SK-N-SH treated with all-trans-retinoic acid at 6 μM for 48 hours (cell line): ENCODE results near the gene INPP5E.

Source experiments
- CREB5 ChIP-seq: fragments of 250-450 bp; sonication (Bioruptor Pico); IDR thresholded peaks from 2 replicates; pipeline ENCODE4 v1.5.1; 2020; ENCODE audit warnings: low read depth, mild to moderate bottlenecking, moderate library complexity
- ESRRG ChIP-seq: fragments of 250-450 bp; sonication (Bioruptor Pico); IDR thresholded peaks from 2 replicates; pipeline ENCODE4 v1.6.1; 2021; ENCODE audit warnings: mild to moderate bottlenecking
- OSR1 ChIP-seq: fragments of 250-450 bp; sonication (Bioruptor Pico); IDR thresholded peaks from 2 replicates; pipeline ENCODE4 v1.8.0; 2022; ENCODE audit warnings: moderate library complexity, mild to moderate bottlenecking, inconsistent platforms
- RARB ChIP-seq: fragments of 250-450 bp; sonication (Bioruptor Pico); IDR thresholded peaks from 2 replicates; pipeline ENCODE4 v1.8.0; 2021; ENCODE audit warnings: mild to moderate bottlenecking, moderate library complexity
- TOX ChIP-seq: fragments of 250-450 bp; sonication (Bioruptor Pico); IDR thresholded peaks from 2 replicates; pipeline ENCODE4 v1.8.0; 2021; ENCODE audit warnings: mild to moderate bottlenecking, moderate library complexity, borderline replicate concordance
- ZC3H10 ChIP-seq: fragments of 250-450 bp; sonication (Bioruptor Pico); IDR thresholded peaks from 2 replicates; pipeline ENCODE4 v1.5.1; 2021; ENCODE audit warnings: mild to moderate bottlenecking, moderate library complexity
- ZFP3 ChIP-seq: fragments of 250-450 bp; sonication (Bioruptor Pico); IDR thresholded peaks from 2 replicates; pipeline ENCODE4 v1.5.0; 2020; ENCODE audit warnings: mild to moderate bottlenecking, moderate library complexity
- ZNF565 ChIP-seq: fragments of 450-650 bp; formaldehyde crosslinking; conservative IDR thresholded peaks from 2 replicates; pipeline ENCODE4 v1.5.0; 2020; ENCODE audit warnings: low read depth, mild to moderate bottlenecking, moderate library complexity
- ZNF70 ChIP-seq: fragments of 450-650 bp; formaldehyde crosslinking; IDR thresholded peaks from 2 replicates; pipeline ENCODE4 v1.5.0; 2020; ENCODE audit warnings: mild to moderate bottlenecking, moderate library complexity
- TF ChIP-seq, protein P1 (sequence below): fragments of 250-450 bp; sonication (Bioruptor Pico); IDR thresholded peaks from 2 replicates; pipeline ENCODE4 v1.8.0; 2020; ENCODE audit warnings: mild to moderate bottlenecking, moderate library complexity, borderline replicate concordance
- TF ChIP-seq, protein P2 (sequence below): fragments of 250-450 bp; sonication (Bioruptor Pico); IDR thresholded peaks from 2 replicates; pipeline ENCODE4 v1.5.0; 2020; ENCODE audit warnings: mild to moderate bottlenecking, moderate library complexity

DNA sequence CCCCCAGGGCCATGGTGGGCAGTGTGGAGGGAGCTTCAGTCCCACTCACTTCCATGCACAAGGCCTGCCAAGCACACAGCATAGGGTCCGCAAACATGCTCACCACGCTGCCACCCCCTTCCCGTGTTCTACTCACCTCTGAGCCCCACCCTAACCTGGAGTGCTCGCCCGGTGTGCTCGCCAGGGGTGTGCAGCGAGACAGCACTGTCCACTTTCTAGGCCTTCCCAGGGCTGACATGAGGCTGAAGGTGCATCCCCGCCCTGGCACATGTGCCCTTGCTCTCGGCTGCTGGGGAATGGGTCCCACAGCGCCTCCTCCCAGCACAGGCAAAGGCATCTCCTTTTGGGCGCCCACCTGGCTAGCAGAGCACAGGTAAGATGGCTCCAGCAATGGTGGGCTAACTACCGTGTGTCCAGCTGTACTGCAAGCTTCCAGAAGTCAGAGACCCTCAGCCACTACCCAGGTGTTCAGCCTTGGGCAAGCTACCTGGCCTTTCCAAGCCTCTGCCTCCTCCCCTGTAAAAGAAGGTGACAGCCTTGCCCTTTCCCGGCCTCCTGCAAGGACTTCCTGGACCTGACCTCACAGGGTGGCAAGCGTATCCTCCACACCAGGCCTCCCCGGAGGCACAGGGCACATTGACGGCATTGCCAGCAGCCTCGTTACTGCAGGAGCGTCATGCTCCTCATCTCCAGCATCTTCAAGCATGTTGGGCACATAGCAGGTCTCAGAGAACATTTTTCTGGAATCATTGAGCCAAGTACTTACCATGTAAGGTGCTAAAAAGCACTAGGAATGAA, 47.4 kb upstream of the INPP5E start:
- TF ChIP-seq, protein P1, sequence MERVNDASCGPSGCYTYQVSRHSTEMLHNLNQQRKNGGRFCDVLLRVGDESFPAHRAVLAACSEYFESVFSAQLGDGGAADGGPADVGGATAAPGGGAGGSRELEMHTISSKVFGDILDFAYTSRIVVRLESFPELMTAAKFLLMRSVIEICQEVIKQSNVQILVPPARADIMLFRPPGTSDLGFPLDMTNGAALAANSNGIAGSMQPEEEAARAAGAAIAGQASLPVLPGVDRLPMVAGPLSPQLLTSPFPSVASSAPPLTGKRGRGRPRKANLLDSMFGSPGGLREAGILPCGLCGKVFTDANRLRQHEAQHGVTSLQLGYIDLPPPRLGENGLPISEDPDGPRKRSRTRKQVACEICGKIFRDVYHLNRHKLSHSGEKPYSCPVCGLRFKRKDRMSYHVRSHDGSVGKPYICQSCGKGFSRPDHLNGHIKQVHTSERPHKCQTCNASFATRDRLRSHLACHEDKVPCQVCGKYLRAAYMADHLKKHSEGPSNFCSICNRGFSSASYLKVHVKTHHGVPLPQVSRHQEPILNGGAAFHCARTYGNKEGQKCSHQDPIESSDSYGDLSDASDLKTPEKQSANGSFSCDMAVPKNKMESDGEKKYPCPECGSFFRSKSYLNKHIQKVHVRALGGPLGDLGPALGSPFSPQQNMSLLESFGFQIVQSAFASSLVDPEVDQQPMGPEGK (CRISPR knock-in tag): no peak
- TF ChIP-seq ZFP3 (no peak), ESRRG (CRISPR knock-in tag) (no peak), TOX (no peak), ZNF70 (CRISPR knock-in tag) (no peak), OSR1 (CRISPR knock-in tag) (no peak), RARB (CRISPR knock-in tag) (no peak), ZNF565 (CRISPR knock-in tag) (no peak), CREB5 (no peak), ZC3H10 (CRISPR knock-in tag) (no peak)
- TF ChIP-seq, protein P2, sequence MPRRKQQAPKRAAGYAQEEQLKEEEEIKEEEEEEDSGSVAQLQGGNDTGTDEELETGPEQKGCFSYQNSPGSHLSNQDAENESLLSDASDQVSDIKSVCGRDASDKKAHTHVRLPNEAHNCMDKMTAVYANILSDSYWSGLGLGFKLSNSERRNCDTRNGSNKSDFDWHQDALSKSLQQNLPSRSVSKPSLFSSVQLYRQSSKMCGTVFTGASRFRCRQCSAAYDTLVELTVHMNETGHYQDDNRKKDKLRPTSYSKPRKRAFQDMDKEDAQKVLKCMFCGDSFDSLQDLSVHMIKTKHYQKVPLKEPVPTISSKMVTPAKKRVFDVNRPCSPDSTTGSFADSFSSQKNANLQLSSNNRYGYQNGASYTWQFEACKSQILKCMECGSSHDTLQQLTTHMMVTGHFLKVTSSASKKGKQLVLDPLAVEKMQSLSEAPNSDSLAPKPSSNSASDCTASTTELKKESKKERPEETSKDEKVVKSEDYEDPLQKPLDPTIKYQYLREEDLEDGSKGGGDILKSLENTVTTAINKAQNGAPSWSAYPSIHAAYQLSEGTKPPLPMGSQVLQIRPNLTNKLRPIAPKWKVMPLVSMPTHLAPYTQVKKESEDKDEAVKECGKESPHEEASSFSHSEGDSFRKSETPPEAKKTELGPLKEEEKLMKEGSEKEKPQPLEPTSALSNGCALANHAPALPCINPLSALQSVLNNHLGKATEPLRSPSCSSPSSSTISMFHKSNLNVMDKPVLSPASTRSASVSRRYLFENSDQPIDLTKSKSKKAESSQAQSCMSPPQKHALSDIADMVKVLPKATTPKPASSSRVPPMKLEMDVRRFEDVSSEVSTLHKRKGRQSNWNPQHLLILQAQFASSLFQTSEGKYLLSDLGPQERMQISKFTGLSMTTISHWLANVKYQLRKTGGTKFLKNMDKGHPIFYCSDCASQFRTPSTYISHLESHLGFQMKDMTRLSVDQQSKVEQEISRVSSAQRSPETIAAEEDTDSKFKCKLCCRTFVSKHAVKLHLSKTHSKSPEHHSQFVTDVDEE (CRISPR knock-in tag): no peak
